Activated T-helper 2 cell treated with anti-CD3 and anti-CD28 coated beads, Interferon-gamma antibody, Interleukin-2, Interleukin-4, amounts not matched to agents 10 μg/mL and 5 μg/mL and 100 μg/mL, durations not matched to agents 14 hours and 24 hours and 36 hours (primary cell): ENCODE results near the gene CLSTN2. TPM values are rescaled to one million over a fixed set of nuclear protein-coding genes. Genes with fewer than 3 reads are reported as not detected.

Experiments used
- DNase-seq: peaks from one replicate; pipeline ENCODE4 v3.0.0; 2021; ENCODE audit warnings: low spot score
- H3K27ac Mint-ChIP-seq: one replicate; pipeline ENCODE4 v1.8.0; 2021; ENCODE audit warnings: mixed read lengths
- H3K27me3 Mint-ChIP-seq: one replicate; pipeline ENCODE4 v1.8.0; 2021; ENCODE audit warnings: low read depth, mixed read lengths
- H3K36me3 Mint-ChIP-seq: one replicate; pipeline ENCODE4 v1.8.0; 2021; ENCODE audit warnings: low read depth, mixed read lengths
- H3K4me1 Mint-ChIP-seq: one replicate; pipeline ENCODE4 v1.8.0; 2021; ENCODE audit warnings: low read depth, mixed read lengths
- H3K4me3 Mint-ChIP-seq: one replicate; pipeline ENCODE4 v1.8.0; 2021; ENCODE audit warnings: low read depth, mild to moderate bottlenecking, moderate library complexity, mixed read lengths
- H3K9me3 Mint-ChIP-seq: one replicate; pipeline ENCODE4 v1.8.0; 2021; ENCODE audit warnings: mixed read lengths
- intact Hi-C: fragments of 100-400 bp; cut with micrococcal nuclease; formaldehyde crosslinking; loops from one replicate; pipeline ENCODE4 v1.15.1; 2023
- total RNA-seq: library from RNA; stranded (reverse); gene quantifications from 2 replicates; pipeline ENCODE4 v1.2.3, GENCODE V29; 2022

The CLSTN2 gene
- total RNA-seq, 1 donor from 2014 or later, result not detected

- Mint-ChIP-seq H3K4me1 (no peaks in the 10 kb centered on the region), H3K4me3 (no peak overlapping the region), H3K27me3 (no peaks in the 10 kb centered on the region), H3K27ac (no peak overlapping the region), H3K9me3 (no peaks in the 10 kb centered on the region), H3K36me3 (no peaks in the 10 kb centered on the region)
- no peak for DNase-seq
- intact Hi-C loops, result no loop called here
Observed at GRCh38 chr3:140085001-140085400, 150.0 kb downstream of the CLSTN2 start.

- Mint-ChIP-seq H3K36me3 (no peaks in the 10 kb centered on the region), H3K27ac (no peak overlapping the region)
Observed at GRCh38 chr3:140086642-140087041, 151.7 kb downstream of the CLSTN2 start.

GRCh38 chr3:140088058-140088457 is 153.1 kb downstream of the CLSTN2 start:
- intact Hi-C loops, result no loop called here
- Mint-ChIP-seq H3K27ac (no peak overlapping the region), H3K36me3 (no peaks in the 10 kb centered on the region), H3K4me1 (no peaks in the 10 kb centered on the region), H3K4me3 (no peak overlapping the region), H3K27me3 (no peaks in the 10 kb centered on the region), H3K9me3 (no peaks in the 10 kb centered on the region)
- DNase-seq, result no peak

More at GRCh38 chr3:140086642-140087041, 151.7 kb downstream of the CLSTN2 start:
- intact Hi-C loops, result no loop called here
- no peak overlapping the region for H3K4me3 Mint-ChIP-seq
- DNase-seq, result no peak
- no peaks in the 10 kb centered on the region for H3K27me3 Mint-ChIP-seq
- no peaks in the 10 kb centered on the region for H3K4me1 Mint-ChIP-seq
- no peaks in the 10 kb centered on the region for H3K9me3 Mint-ChIP-seq

GRCh38 chr3:140088513-140088912 is 153.5 kb downstream of the CLSTN2 start:
- H3K27me3 Mint-ChIP-seq, result no peaks in the 10 kb centered on the region
- no peaks in the 10 kb centered on the region for H3K9me3 Mint-ChIP-seq
- no peak overlapping the region for H3K4me3 Mint-ChIP-seq
- H3K4me1 Mint-ChIP-seq, result no peaks in the 10 kb centered on the region
- intact Hi-C loops, result no loop called here
- no peak for DNase-seq
- no peaks in the 10 kb centered on the region for H3K36me3 Mint-ChIP-seq
- H3K27ac Mint-ChIP-seq, result no peak overlapping the region

GRCh38 chr3:140089403-140090072 is 154.6 kb downstream of the CLSTN2 start:
- Mint-ChIP-seq H3K4me1 (no peaks in the 10 kb centered on the region), H3K4me3 (no peak overlapping the region), H3K9me3 (no peaks in the 10 kb centered on the region), H3K36me3 (no peaks in the 10 kb centered on the region), H3K27me3 (no peaks in the 10 kb centered on the region), H3K27ac (no peak overlapping the region)
- no peak for DNase-seq
- intact Hi-C loops, result no loop called here

GRCh38 chr3:140091143-140091542 is 156.2 kb downstream of the CLSTN2 start:
- intact Hi-C loops, result no loop called here
- Mint-ChIP-seq H3K9me3 (no peaks in the 10 kb centered on the region), H3K4me1 (no peaks in the 10 kb centered on the region), H3K27ac (no peak overlapping the region), H3K36me3 (no peaks in the 10 kb centered on the region), H3K4me3 (no peak overlapping the region), H3K27me3 (no peaks in the 10 kb centered on the region)
- no peak for DNase-seq

GRCh38 chr3:140092848-140093536 is 158.0 kb downstream of the CLSTN2 start:
- H3K4me3 Mint-ChIP-seq, result no peak overlapping the region
- no peaks in the 10 kb centered on the region for H3K27me3 Mint-ChIP-seq
- DNase-seq, result no peak
- H3K27ac Mint-ChIP-seq, result no peak overlapping the region
- intact Hi-C loops, result no loop called here
- H3K9me3 Mint-ChIP-seq, result no peaks in the 10 kb centered on the region
- H3K4me1 Mint-ChIP-seq, result no peaks in the 10 kb centered on the region
- no peaks in the 10 kb centered on the region for H3K36me3 Mint-ChIP-seq

GRCh38 chr3:140093742-140094141 is 158.8 kb downstream of the CLSTN2 start:
- no peak for DNase-seq
- no peaks in the 10 kb centered on the region for H3K4me1 Mint-ChIP-seq
- intact Hi-C loops, result no loop called here
- H3K36me3 Mint-ChIP-seq, result no peaks in the 10 kb centered on the region
- H3K27me3 Mint-ChIP-seq, result no peaks in the 10 kb centered on the region
- no peak overlapping the region for H3K27ac Mint-ChIP-seq
- no peak overlapping the region for H3K4me3 Mint-ChIP-seq
- no peaks in the 10 kb centered on the region for H3K9me3 Mint-ChIP-seq

GRCh38 chr3:140094487-140094886 is 159.5 kb downstream of the CLSTN2 start:
- Mint-ChIP-seq H3K9me3 (no peaks in the 10 kb centered on the region), H3K4me3 (no peak overlapping the region), H3K27ac (no peak overlapping the region), H3K27me3 (no peaks in the 10 kb centered on the region), H3K4me1 (no peaks in the 10 kb centered on the region), H3K36me3 (no peaks in the 10 kb centered on the region)
- no peak for DNase-seq
- intact Hi-C loops, result no loop called here

- Mint-ChIP-seq H3K9me3 (no peaks in the 10 kb centered on the region), H3K27me3 (no peaks in the 10 kb centered on the region), H3K27ac (no peak overlapping the region), H3K4me3 (no peak overlapping the region), H3K4me1 (no peaks in the 10 kb centered on the region), H3K36me3 (no peaks in the 10 kb centered on the region)
- intact Hi-C loops, result no loop called here
- DNase-seq, result no peak
Observed at GRCh38 chr3:140096037-140096436, 161.1 kb downstream of the CLSTN2 start.

- Mint-ChIP-seq H3K27me3 (no peaks in the 10 kb centered on the region), H3K4me3 (no peak overlapping the region), H3K4me1 (no peaks in the 10 kb centered on the region), H3K9me3 (no peaks in the 10 kb centered on the region), H3K27ac (no peak overlapping the region), H3K36me3 (no peaks in the 10 kb centered on the region)
- intact Hi-C loops, result no loop called here
- DNase-seq, result no peak
Observed at GRCh38 chr3:140097874-140098635, 163.1 kb downstream of the CLSTN2 start.

- no peak for DNase-seq
- Mint-ChIP-seq H3K36me3 (no peaks in the 10 kb centered on the region), H3K9me3 (no peaks in the 10 kb centered on the region), H3K4me1 (no peaks in the 10 kb centered on the region), H3K4me3 (no peak overlapping the region), H3K27ac (no peak overlapping the region), H3K27me3 (no peaks in the 10 kb centered on the region)
- intact Hi-C loops, result no loop called here
Observed at GRCh38 chr3:140100479-140100878, 165.5 kb downstream of the CLSTN2 start.

GRCh38 chr3:140103166-140103565 is 168.2 kb downstream of the CLSTN2 start:
- Mint-ChIP-seq H3K4me1 (no peaks in the 10 kb centered on the region), H3K36me3 (no peaks in the 10 kb centered on the region), H3K4me3 (no peak overlapping the region), H3K9me3 (no peaks in the 10 kb centered on the region), H3K27me3 (no peaks in the 10 kb centered on the region), H3K27ac (no peak overlapping the region)
- no peak for DNase-seq
- intact Hi-C loops, result no loop called here
